K562 (cell line): ENCODE data around the gene NVL. TPM values are rescaled to one million over a fixed set of nuclear protein-coding genes. Genes with fewer than 3 reads are reported as not detected.

ENCODE experiments used
- CBX2 ChIP-seq: fragments of 200-600 bp; sonication (generic); IDR thresholded peaks from one replicate; pipeline ENCODE4 v1.6.1; 2012; ENCODE audit warnings: mild to moderate bottlenecking, low read length, inconsistent platforms; ENCODE audit not compliant: insufficient read depth, poor library complexity, severe bottlenecking
- CEBPB ChIP-seq: fragments of 450-650 bp; IDR thresholded peaks from 2 replicates; pipeline ENCODE4 v1.6.1; 2016; ENCODE audit warnings: missing genetic modification characterization, missing compliant biosample characterization
- EHMT2 ChIP-seq: fragments of 450-650 bp; IDR thresholded peaks from 2 replicates; pipeline ENCODE4 v1.6.1; 2018; ENCODE audit warnings: antibody characterized with exemption
- JUND ChIP-seq, 2 experiments: IDR thresholded peaks; 2 replicates in 1 of 2; 3 replicates in 1 of 2; pipeline ENCODE4 v1.6.1; 2011; ENCODE audit warnings: borderline replicate concordance in 2 of 2, low read depth in 2 of 2, low read length in 2 of 2, improper control_type of control experiment in 1 of 2, missing biosample characterization in 1 of 2, missing genetic modification characterization in 1 of 2, missing genetic modification reagents in 1 of 2
- MXI1 ChIP-seq: IDR thresholded peaks from 2 replicates; pipeline ENCODE4 v1.6.1; 2011; ENCODE audit warnings: low read depth, mild to moderate bottlenecking, improper control_type of control experiment, low read length
- NCOR1 ChIP-seq: fragments of 450-650 bp; IDR thresholded peaks from 2 replicates; pipeline ENCODE4 v1.6.1; 2016; ENCODE audit warnings: mild to moderate bottlenecking, moderate library complexity
- NR2C1 ChIP-seq, 2 experiments: fragments of 450-650 bp; IDR thresholded peaks; 2 replicates each; pipeline ENCODE4 v1.6.1; 2017; ENCODE audit warnings: mild to moderate bottlenecking in 2 of 2, antibody characterized with exemption in 1 of 2, inconsistent platforms in 1 of 2, missing compliant biosample characterization in 1 of 2, missing genetic modification characterization in 1 of 2
- NR2C2 ChIP-seq, 2 experiments: fragments of 200-800 bp in 1 of 2; sonication (Bioruptor generic) in 1 of 2; sonication (generic) in 1 of 2; formaldehyde crosslinking in 1 of 2; IDR thresholded peaks; 2 replicates each; pipeline versions ENCODE4 v1.6.1 to v1.8.0; 2016 to 2022; ENCODE audit warnings: mild to moderate bottlenecking in 1 of 2, missing compliant biosample characterization in 1 of 2, missing genetic modification characterization in 1 of 2, missing genetic modification reagents in 1 of 2
- PHF21A ChIP-seq: fragments of 450-650 bp; IDR thresholded peaks from 2 replicates; pipeline ENCODE4 v1.6.1; 2017; ENCODE audit warnings: low read depth, borderline replicate concordance
- PYGO2 ChIP-seq: fragments of 450-650 bp; IDR thresholded peaks from 2 replicates; pipeline ENCODE4 v1.6.1; 2016; ENCODE audit warnings: mild to moderate bottlenecking, missing genetic modification characterization, moderate library complexity, missing compliant biosample characterization
- SREBF1 ChIP-seq: fragments of 150-350 bp; IDR thresholded peaks from 2 replicates; pipeline ENCODE4 v1.6.1; 2014; ENCODE audit warnings: antibody characterized with exemption, low read depth, low read length, borderline replicate concordance
- TCF7L2 ChIP-seq: fragments of 150-350 bp; IDR thresholded peaks from 2 replicates; pipeline ENCODE4 v1.6.1; 2016; ENCODE audit warnings: low read depth, mild to moderate bottlenecking, low read length, moderate library complexity
- TGIF2 ChIP-seq: sonication (generic); formaldehyde crosslinking; IDR thresholded peaks from 2 replicates; pipeline ENCODE4 v1.8.1; 2022; ENCODE audit warnings: mild to moderate bottlenecking, missing genetic modification reagents, moderate library complexity
- ZNF23 ChIP-seq: fragments of 250-450 bp; sonication (Bioruptor Pico); IDR thresholded peaks from 2 replicates; pipeline ENCODE4 v1.4.0; 2020; ENCODE audit warnings: mild to moderate bottlenecking
- ZNF263 ChIP-seq: sonication (generic); formaldehyde crosslinking; IDR thresholded peaks from 2 replicates; pipeline ENCODE4 v1.8.0; 2022; ENCODE audit warnings: mild to moderate bottlenecking, missing genetic modification reagents, borderline replicate concordance
- ZNF436 ChIP-seq: fragments of 250-450, 450-650 bp; sonication (Bioruptor Pico); formaldehyde crosslinking; IDR thresholded peaks from 2 replicates; pipeline ENCODE4 v1.7.0; 2020; ENCODE audit warnings: mild to moderate bottlenecking
- polyA plus RNA-seq, 8 experiments: library from polyadenylated mRNA; depleted of rRNA in 4 of 8; stranded (reverse) in 5 of 8; unstranded in 3 of 8; fragments of >200 nt; fragmentation: Nextera tagmentation in 2 of 8; fragmentation: Illumina TruSeq in 1 of 8; extraction: Ambion mirVana in 2 of 8; extraction: Trizol in 1 of 8; gene quantifications; 2 replicates each; pipeline versions ENCODE4 v1.2.1 to v1.2.3, GENCODE V29; 2011 to 2014; ENCODE audit warnings: inconsistent platforms in 1 of 8, missing spikeins in 1 of 8
- total RNA-seq, 7 experiments: library from RNA; depleted of rRNA in 6 of 7; stranded (reverse); fragments of >200 nt in 6 of 7; fragmentation: Illumina TruSeq in 2 of 7; extraction: Trizol in 2 of 7; gene quantifications; 2 replicates each; pipeline versions ENCODE4 v1.2.1 to v1.2.3, GENCODE V29; 2011 to 2021; ENCODE audit warnings: low replicate concordance in 1 of 7
- TF ChIP-seq, protein P1 (sequence below): fragments of 450-650 bp; formaldehyde crosslinking; IDR thresholded peaks from 2 replicates; pipeline ENCODE4 v1.4.0; 2020; ENCODE audit warnings: mild to moderate bottlenecking, moderate library complexity
- TF ChIP-seq, protein P2 (sequence below): fragments of 450-650 bp; IDR thresholded peaks from 2 replicates; pipeline ENCODE4 v1.6.1; 2014; ENCODE audit warnings: low read depth, mild to moderate bottlenecking, moderate library complexity, borderline replicate concordance
- TF ChIP-seq, protein P3 (sequence below), 3 experiments: IDR thresholded peaks in 2 of 3; conservative IDR thresholded peaks in 1 of 3; 2 replicates each; pipeline ENCODE4 v1.5.1; 2011 to 2012; ENCODE audit warnings: low read length in 3 of 3, mild to moderate bottlenecking in 3 of 3, control low read depth in 2 of 3, improper control_type of control experiment in 1 of 3, inconsistent platforms in 1 of 3, low read depth in 1 of 3, mixed read lengths in 1 of 3, moderate library complexity in 1 of 3; ENCODE audit not compliant: insufficient read depth in 2 of 3
- TF ChIP-seq, protein P4 (sequence below): fragments of 450-650 bp; IDR thresholded peaks from 2 replicates; pipeline ENCODE4 v1.6.1; 2016

Gene NVL
- total and polyA plus RNA-seq, 9 of the 15 experiments (the other 6 are each of a cell fraction or from before 2014, with no cell fraction given), result 32.5 to 86.6 (median 62.9) TPM

DNA sequence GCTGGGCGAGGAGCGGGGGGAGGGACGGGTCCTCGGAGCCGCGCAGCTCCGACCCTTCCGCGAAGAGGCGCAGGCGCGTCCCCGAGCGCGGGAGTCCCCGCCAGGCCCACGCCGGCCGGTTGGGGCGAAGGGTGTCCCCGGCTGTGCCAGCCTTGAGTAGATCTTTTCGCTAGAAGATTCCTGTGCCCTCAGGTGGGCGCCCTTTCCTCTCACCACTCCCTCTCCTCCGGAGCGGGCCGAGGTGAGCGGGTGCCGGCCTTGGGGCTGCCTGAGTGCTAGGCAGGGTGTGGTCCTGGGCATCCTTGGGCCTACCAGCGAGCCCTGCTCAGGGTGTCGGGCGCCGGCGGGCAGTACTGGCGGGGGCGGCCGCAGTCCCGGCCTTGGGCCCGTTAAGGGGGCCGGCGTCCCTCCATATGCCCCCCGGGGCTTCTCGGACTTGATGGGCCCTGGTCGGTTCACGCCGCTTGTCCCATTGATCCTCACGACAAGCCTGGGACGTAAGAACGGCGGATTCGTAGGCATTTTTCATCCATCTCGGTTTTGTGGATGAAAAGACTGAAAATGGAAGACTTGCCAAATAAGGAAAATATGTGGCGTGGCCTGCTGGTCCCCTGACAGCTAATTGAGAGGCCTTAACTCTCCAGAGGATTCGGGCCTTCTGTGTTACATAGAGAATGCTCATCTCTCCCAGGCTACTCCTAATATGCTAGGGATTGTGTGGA is 146.2 kb downstream of the NVL start (continued):
- TF ChIP-seq JUND (IDR thresholded peaks at IDR 0.05; ENCODE audit: borderline replicate concordance, low read depth, low read length), result no peak
- no peak for TF ChIP-seq JUND (tag; IDR thresholded peaks at IDR 0.05; ENCODE audit: borderline replicate concordance, low read depth, low read length)
- TF ChIP-seq TGIF2, result no peak
- TF ChIP-seq PHF21A, result no peak
- TF ChIP-seq, protein P1, sequence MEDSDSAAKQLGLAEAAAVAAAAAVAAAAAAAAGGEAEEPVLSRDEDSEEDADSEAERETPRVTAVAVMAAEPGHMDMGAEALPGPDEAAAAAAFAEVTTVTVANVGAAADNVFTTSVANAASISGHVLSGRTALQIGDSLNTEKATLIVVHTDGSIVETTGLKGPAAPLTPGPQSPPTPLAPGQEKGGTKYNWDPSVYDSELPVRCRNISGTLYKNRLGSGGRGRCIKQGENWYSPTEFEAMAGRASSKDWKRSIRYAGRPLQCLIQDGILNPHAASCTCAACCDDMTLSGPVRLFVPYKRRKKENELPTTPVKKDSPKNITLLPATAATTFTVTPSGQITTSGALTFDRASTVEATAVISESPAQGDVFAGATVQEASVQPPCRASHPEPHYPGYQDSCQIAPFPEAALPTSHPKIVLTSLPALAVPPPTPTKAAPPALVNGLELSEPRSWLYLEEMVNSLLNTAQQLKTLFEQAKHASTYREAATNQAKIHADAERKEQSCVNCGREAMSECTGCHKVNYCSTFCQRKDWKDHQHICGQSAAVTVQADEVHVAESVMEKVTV (CRISPR knock-in tag), result no peak
- TF ChIP-seq NCOR1, result no peak
- TF ChIP-seq, protein P2, sequence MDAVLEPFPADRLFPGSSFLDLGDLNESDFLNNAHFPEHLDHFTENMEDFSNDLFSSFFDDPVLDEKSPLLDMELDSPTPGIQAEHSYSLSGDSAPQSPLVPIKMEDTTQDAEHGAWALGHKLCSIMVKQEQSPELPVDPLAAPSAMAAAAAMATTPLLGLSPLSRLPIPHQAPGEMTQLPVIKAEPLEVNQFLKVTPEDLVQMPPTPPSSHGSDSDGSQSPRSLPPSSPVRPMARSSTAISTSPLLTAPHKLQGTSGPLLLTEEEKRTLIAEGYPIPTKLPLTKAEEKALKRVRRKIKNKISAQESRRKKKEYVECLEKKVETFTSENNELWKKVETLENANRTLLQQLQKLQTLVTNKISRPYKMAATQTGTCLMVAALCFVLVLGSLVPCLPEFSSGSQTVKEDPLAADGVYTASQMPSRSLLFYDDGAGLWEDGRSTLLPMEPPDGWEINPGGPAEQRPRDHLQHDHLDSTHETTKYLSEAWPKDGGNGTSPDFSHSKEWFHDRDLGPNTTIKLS, result 0 out of 2 replicates have a peak, but pooled peaks have one; percentile 4
- TF ChIP-seq SREBF1, result no peak
- TF ChIP-seq TCF7L2, result no peak
- no peak for TF ChIP-seq EHMT2
- peak; percentile 26; the same call in 1 of the 2 replicates for TF ChIP-seq ZNF263
- TF ChIP-seq ZNF23 (CRISPR knock-in tag), result no peak
- TF ChIP-seq CBX2, result no peak
- TF ChIP-seq, protein P3, sequence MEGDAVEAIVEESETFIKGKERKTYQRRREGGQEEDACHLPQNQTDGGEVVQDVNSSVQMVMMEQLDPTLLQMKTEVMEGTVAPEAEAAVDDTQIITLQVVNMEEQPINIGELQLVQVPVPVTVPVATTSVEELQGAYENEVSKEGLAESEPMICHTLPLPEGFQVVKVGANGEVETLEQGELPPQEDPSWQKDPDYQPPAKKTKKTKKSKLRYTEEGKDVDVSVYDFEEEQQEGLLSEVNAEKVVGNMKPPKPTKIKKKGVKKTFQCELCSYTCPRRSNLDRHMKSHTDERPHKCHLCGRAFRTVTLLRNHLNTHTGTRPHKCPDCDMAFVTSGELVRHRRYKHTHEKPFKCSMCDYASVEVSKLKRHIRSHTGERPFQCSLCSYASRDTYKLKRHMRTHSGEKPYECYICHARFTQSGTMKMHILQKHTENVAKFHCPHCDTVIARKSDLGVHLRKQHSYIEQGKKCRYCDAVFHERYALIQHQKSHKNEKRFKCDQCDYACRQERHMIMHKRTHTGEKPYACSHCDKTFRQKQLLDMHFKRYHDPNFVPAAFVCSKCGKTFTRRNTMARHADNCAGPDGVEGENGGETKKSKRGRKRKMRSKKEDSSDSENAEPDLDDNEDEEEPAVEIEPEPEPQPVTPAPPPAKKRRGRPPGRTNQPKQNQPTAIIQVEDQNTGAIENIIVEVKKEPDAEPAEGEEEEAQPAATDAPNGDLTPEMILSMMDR (IDR thresholded peaks at IDR 0.05 in 2 of 3, conservative IDR thresholded peaks at IDR 0.05 in 1 of 3; ENCODE audit: insufficient read depth in 2 of 3, low read depth in 1 of 3, low read length in 3 of 3), result no peak
- TF ChIP-seq, protein P4, sequence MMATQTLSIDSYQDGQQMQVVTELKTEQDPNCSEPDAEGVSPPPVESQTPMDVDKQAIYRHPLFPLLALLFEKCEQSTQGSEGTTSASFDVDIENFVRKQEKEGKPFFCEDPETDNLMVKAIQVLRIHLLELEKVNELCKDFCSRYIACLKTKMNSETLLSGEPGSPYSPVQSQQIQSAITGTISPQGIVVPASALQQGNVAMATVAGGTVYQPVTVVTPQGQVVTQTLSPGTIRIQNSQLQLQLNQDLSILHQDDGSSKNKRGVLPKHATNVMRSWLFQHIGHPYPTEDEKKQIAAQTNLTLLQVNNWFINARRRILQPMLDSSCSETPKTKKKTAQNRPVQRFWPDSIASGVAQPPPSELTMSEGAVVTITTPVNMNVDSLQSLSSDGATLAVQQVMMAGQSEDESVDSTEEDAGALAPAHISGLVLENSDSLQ, result no peak
- no peak for TF ChIP-seq CEBPB (tag)
- TF ChIP-seq NR2C1 (IDR thresholded peaks at IDR 0.05), result no peak
- no peak for TF ChIP-seq NR2C1 (tag; IDR thresholded peaks at IDR 0.05)
- no peak for TF ChIP-seq MXI1
- TF ChIP-seq NR2C2 (CRISPR knock-in tag; IDR thresholded peaks at IDR 0.05), result no peak
- no peak for TF ChIP-seq NR2C2 (tag; IDR thresholded peaks at IDR 0.05)
- TF ChIP-seq ZNF436, result no peak
- no peak for TF ChIP-seq PYGO2 (tag)
